GM12878 (cell line): ENCODE results near the gene CYP8B1. TPM values are rescaled to one million over a fixed set of nuclear protein-coding genes. Genes with fewer than 3 reads are reported as not detected.

ENCODE experiments used
- ATAC-seq: fragments of 200-7000 bp; cut with Tn5 transposase; 3 replicates; pipeline ENCODE4 v1.9.1; 2020; ENCODE audit warnings: mild to moderate bottlenecking, moderate library complexity
- BruUV-seq: library from RNA; stranded (reverse); fragments of 400-500 nt; replicated peaks from 2 replicates; lab custom pipeline; 2021; lab: Mats Ljungman, UMichigan
- CTCF ChIA-PET: fragments of 300-600 bp; sonication (Branson Sonifier 250); formaldehyde crosslinking; extraction: SDS; loops from one replicate; lab custom pipeline; 2021; ENCODE audit warnings: inconsistent platforms; lab: Yijun Ruan, JAX
- POLR2A ChIA-PET: fragments of 350-600 bp; formaldehyde crosslinking; extraction: SDS; loops from one replicate; lab custom pipeline; 2021; ENCODE audit warnings: inconsistent platforms; lab: Charles Lee
- RAD21 ChIA-PET: fragments of 300-600 bp; sonication (Branson Sonifier 250); formaldehyde crosslinking; loops from one replicate; lab custom pipeline; 2023; ENCODE audit warnings: antibody characterized with exemption; ENCODE audit not compliant: unreplicated experiment; lab: Charles Lee
- SMC1A ChIA-PET: fragments of 300-600 bp; sonication (Branson Sonifier 250); formaldehyde crosslinking; loops from one replicate; lab custom pipeline; 2023; ENCODE audit not compliant: unreplicated experiment, uncharacterized antibody; lab: Charles Lee
- DNase-seq: peaks from one replicate; pipeline ENCODE4 v3.0.0-alpha.2; 2011; ENCODE audit warnings: low read depth, low spot score
- FAIRE-seq: peaks from 3 replicates; lab custom pipeline; 2011; peaks lifted over from hg19 to GRCh38; lab: Jason Lieb, UNC
- H2AFZ ChIP-seq: 2 replicates; pipeline ENCODE4 v1.6.0; 2011; ENCODE audit warnings: low read depth, low read length, control low read depth; ENCODE audit not compliant: control insufficient read depth
- H3K27ac ChIP-seq: 2 replicates; pipeline ENCODE4 v1.5.1; 2011; ENCODE audit warnings: control low read depth; ENCODE audit not compliant: control insufficient read depth, insufficient read depth
- H3K27me3 ChIP-seq, 2 experiments: replicated peaks in 1 of 2; 2 replicates each; pipeline versions ENCODE4 v1.6.0 to v1.6.1; 2011; ENCODE audit warnings: low read length in 1 of 2; ENCODE audit not compliant: control insufficient read depth in 2 of 2, insufficient read depth in 2 of 2
- H3K36me3 ChIP-seq, 2 experiments: 2 replicates each; pipeline ENCODE4 v1.5.1; 2011; ENCODE audit warnings: low read length in 1 of 2; ENCODE audit not compliant: control insufficient read depth in 2 of 2, insufficient read depth in 2 of 2
- H3K4me1 ChIP-seq: 2 replicates; pipeline ENCODE4 v1.6.1; 2011; ENCODE audit warnings: mild to moderate bottlenecking, low read length, moderate library complexity, mixed read lengths; ENCODE audit not compliant: control insufficient read depth, insufficient read depth
- H3K4me2 ChIP-seq: 2 replicates; pipeline ENCODE4 v1.6.0; 2011; ENCODE audit warnings: control low read depth; ENCODE audit not compliant: control insufficient read depth, insufficient read depth
- H3K4me3 ChIP-seq: fragments of 200-600 bp; sonication (generic); 2 replicates; pipeline ENCODE4 v1.5.1; 2016
- H3K79me2 ChIP-seq: 2 replicates; pipeline ENCODE4 v1.6.0; 2011; ENCODE audit warnings: low read length; ENCODE audit not compliant: control insufficient read depth, insufficient read depth
- H3K9ac ChIP-seq: 2 replicates; pipeline ENCODE4 v1.8.0; 2011; ENCODE audit warnings: low read length, control low read depth, mixed read lengths; ENCODE audit not compliant: control insufficient read depth, insufficient read depth
- H3K9me3 ChIP-seq: replicated peaks from 3 replicates; pipeline ENCODE4 v1.5.1; 2011; ENCODE audit warnings: mild to moderate bottlenecking, low read length; ENCODE audit not compliant: control insufficient read depth, insufficient read depth
- H4K20me1 ChIP-seq: 2 replicates; pipeline ENCODE4 v1.6.0; 2011; ENCODE audit not compliant: control insufficient read depth, insufficient read depth
- CBFB ChIP-seq: IDR thresholded peaks from 2 replicates; pipeline ENCODE4 v1.6.1; 2016; ENCODE audit warnings: antibody characterized with exemption, low read depth
- JUND ChIP-seq: IDR thresholded peaks from 2 replicates; pipeline ENCODE4 v1.6.1; 2012; ENCODE audit warnings: low read depth, mild to moderate bottlenecking, low read length, improper control_type of control experiment, moderate library complexity
- MEF2A ChIP-seq: IDR thresholded peaks from 2 replicates; pipeline ENCODE4 v1.6.1; 2011; ENCODE audit warnings: low read depth, mild to moderate bottlenecking, low read length, moderate library complexity; ENCODE audit not compliant: insufficient read depth
- MTA3 ChIP-seq: IDR thresholded peaks from 2 replicates; pipeline ENCODE4 v1.6.1; 2012; ENCODE audit warnings: low read length, inconsistent platforms, borderline replicate concordance
- POLR2AphosphoS2 ChIP-seq: IDR thresholded peaks from 2 replicates; pipeline ENCODE4 v1.6.1; 2011; ENCODE audit warnings: low read depth, mild to moderate bottlenecking, low read length, improper control_type of control experiment, moderate library complexity
- POLR2AphosphoS5 ChIP-seq: IDR thresholded peaks from 2 replicates; pipeline ENCODE4 v1.6.1; 2011; ENCODE audit warnings: mild to moderate bottlenecking, low read length, inconsistent platforms
- RAD21 ChIP-seq: IDR thresholded peaks from 2 replicates; pipeline ENCODE4 v1.6.1; 2011; ENCODE audit warnings: mild to moderate bottlenecking, low read depth, low read length, moderate library complexity; ENCODE audit not compliant: insufficient read depth
- RUNX3 ChIP-seq: IDR thresholded peaks from 2 replicates; pipeline ENCODE4 v1.6.1; 2012; ENCODE audit warnings: low read length, inconsistent platforms
- SMAD1 ChIP-seq: fragments of 450-650 bp; IDR thresholded peaks from 2 replicates; pipeline ENCODE4 v1.6.1; 2018; ENCODE audit warnings: mild to moderate bottlenecking, low read depth; ENCODE audit not compliant: partially characterized antibody
- SMARCA5 ChIP-seq: fragments of 450-650 bp; IDR thresholded peaks from 2 replicates; pipeline ENCODE4 v1.6.1; 2017; ENCODE audit warnings: mild to moderate bottlenecking
- SREBF2 ChIP-seq: IDR thresholded peaks from 2 replicates; pipeline ENCODE4 v1.6.1; 2012; ENCODE audit warnings: mild to moderate bottlenecking, low read length
- WGBS: methylation state at CpG from one replicate; pipeline ENCODE4 v1.1.6; 2016; ENCODE audit warnings: low lambda C conversion rate; ENCODE audit not compliant: insufficient replicate concordance, insufficient coverage; ENCODE audit errors: missing lambda C conversion rate; 5-methylcytosine and 5-hydroxymethylcytosine counted together
- in situ Hi-C: fragments of 300-500 bp; cut with MboI; formaldehyde crosslinking; loops from 9 replicates; pipeline ENCODE4 v1.14.3; 2018; ENCODE audit warnings: mixed read lengths
- intact Hi-C: fragments of 100-400 bp; cut with micrococcal nuclease; formaldehyde crosslinking; loops from one replicate; pipeline ENCODE4 v1.14.2; 2022; ENCODE audit not compliant: unreplicated experiment
- polyA plus RNA-seq, 11 experiments: library from polyadenylated mRNA; depleted of rRNA in 4 of 11; unstranded in 6 of 11; stranded (reverse) in 5 of 11; fragments of >200 nt; fragmentation: Nextera tagmentation in 4 of 11; fragmentation: Illumina TruSeq in 1 of 11; extraction: Ambion mirVana in 4 of 11; extraction: Trizol in 1 of 11; gene quantifications; 1 replicate in 1 of 11; 2 replicates in 10 of 11; pipeline versions ENCODE4 v1.2.1 to v1.2.3, GENCODE V29; 2011 to 2016; ENCODE audit warnings: inconsistent platforms in 2 of 11, missing spikeins in 2 of 11, low read depth in 1 of 11
- total RNA-seq, 4 experiments: library from RNA; depleted of rRNA in 3 of 4; stranded (reverse); fragments of >200 nt in 3 of 4; fragmentation: Illumina TruSeq in 1 of 4; extraction: Trizol in 1 of 4; gene quantifications; 2 replicates each; pipeline versions ENCODE4 v1.2.1 to v1.2.3, GENCODE V29; 2013 to 2021

Gene CYP8B1
- total and polyA plus RNA-seq, 10 of the 15 experiments (the other 5 are each of a cell fraction or from before 2014, with no cell fraction given), result 0.08 TPM; not detected in 9

DNA sequence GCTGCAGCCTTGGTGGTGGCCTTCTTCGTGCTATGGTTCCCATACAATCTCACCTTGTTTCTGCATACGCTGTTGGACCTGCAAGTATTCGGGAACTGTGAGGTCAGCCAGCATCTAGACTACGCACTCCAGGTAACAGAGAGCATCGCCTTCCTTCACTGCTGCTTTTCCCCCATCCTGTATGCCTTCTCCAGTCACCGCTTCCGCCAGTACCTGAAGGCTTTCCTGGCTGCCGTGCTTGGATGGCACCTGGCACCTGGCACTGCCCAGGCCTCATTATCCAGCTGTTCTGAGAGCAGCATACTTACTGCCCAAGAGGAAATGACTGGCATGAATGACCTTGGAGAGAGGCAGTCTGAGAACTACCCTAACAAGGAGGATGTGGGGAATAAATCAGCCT, 10.4 kb downstream of the CYP8B1 start:
- Histone ChIP-seq H3K9ac (no peak overlapping the region), H3K4me3 (no peak overlapping the region), H4K20me1 (no peaks in the 10 kb centered on the region), H3K9me3 (no peaks in the 10 kb centered on the region), H3K4me2 (no peak overlapping the region), H3K36me3 (no peaks in the 10 kb centered on the region), H3K27me3 (no peaks in the 10 kb centered on the region), H3K27ac (no peak overlapping the region), H2AFZ (no peak overlapping the region), H3K79me2 (no peaks in the 10 kb centered on the region), H3K4me1 (no peaks in the 10 kb centered on the region)
- in situ Hi-C loops, result no loop called here
- RAD21 ChIA-PET, result no interaction called here
- DNase-seq (no peak), FAIRE-seq (no peak), ATAC-seq (no peak)
- intact Hi-C loops, result no loop called here
- no TSS peak for BruUV-seq
- POLR2A ChIA-PET, result no interaction called here
- no peak for TF ChIP-seq POLR2AphosphoS2
- TF ChIP-seq SMARCA5, result no peak
- TF ChIP-seq SREBF2, result no peak
- no peak for TF ChIP-seq RUNX3
- no peak for TF ChIP-seq MTA3
- TF ChIP-seq CBFB, result no peak
- TF ChIP-seq POLR2AphosphoS5, result no peak
- TF ChIP-seq RAD21, result no peak
- TF ChIP-seq MEF2A, result no peak
- TF ChIP-seq SMAD1, result no peak
- TF ChIP-seq JUND, result no peak
- 50% methylated on average over 8 of the region's 8 CpGs for WGBS
- CTCF ChIA-PET, result no interaction called here
- SMC1A ChIA-PET, result no interaction called here
